H9 (cell line): ENCODE measurements around the gene SLC39A1. TPM values are rescaled to one million over a fixed set of nuclear protein-coding genes. Genes with fewer than 3 reads are reported as not detected.

Experiments
- DNase-seq: peaks from one replicate; pipeline ENCODE4 v3.0.0-alpha.2; 2017
- H2AFZ ChIP-seq: one replicate; pipeline ENCODE4 v1.6.1; 2013; ENCODE audit warnings: mild to moderate bottlenecking, low read length, control low read depth, moderate library complexity
- H2AK5ac ChIP-seq: 2 replicates; pipeline ENCODE4 v1.6.1; 2013; ENCODE audit warnings: low read length, control low read depth, mixed read lengths; ENCODE audit not compliant: insufficient read length
- H2BK120ac ChIP-seq: one replicate; pipeline ENCODE4 v1.6.1; 2013; ENCODE audit warnings: low read depth, mild to moderate bottlenecking, low read length, control low read depth, inconsistent platforms; ENCODE audit not compliant: poor library complexity, severe bottlenecking
- H2BK12ac ChIP-seq: 2 replicates; pipeline ENCODE4 v1.6.1; 2013; ENCODE audit warnings: low read length, control low read depth, mixed read lengths, low read depth; ENCODE audit not compliant: insufficient read length
- H2BK15ac ChIP-seq: 2 replicates; pipeline ENCODE4 v1.6.1; 2013; ENCODE audit warnings: low read depth, low read length, control low read depth
- H2BK20ac ChIP-seq: one replicate; pipeline ENCODE4 v1.6.1; 2013; ENCODE audit warnings: low read depth, mild to moderate bottlenecking, low read length, control low read depth, inconsistent platforms; ENCODE audit not compliant: poor library complexity, severe bottlenecking
- H2BK5ac ChIP-seq: 2 replicates; pipeline ENCODE4 v1.6.1; 2013; ENCODE audit warnings: low read length, control low read depth, mixed read lengths; ENCODE audit not compliant: insufficient read length
- H3K14ac ChIP-seq: 2 replicates; pipeline ENCODE4 v1.6.1; 2013; ENCODE audit warnings: low read length, control low read depth; ENCODE audit not compliant: insufficient read depth
- H3K18ac ChIP-seq: 2 replicates; pipeline ENCODE4 v1.6.1; 2013; ENCODE audit warnings: low read depth, mild to moderate bottlenecking, mixed read lengths, low read length, control low read depth; ENCODE audit not compliant: insufficient read length
- H3K23ac ChIP-seq: 2 replicates; pipeline ENCODE4 v1.6.1; 2013; ENCODE audit warnings: low read length, control low read depth, mixed read lengths, low read depth; ENCODE audit not compliant: insufficient read length
- H3K23me2 ChIP-seq: 2 replicates; pipeline ENCODE4 v1.6.1; 2013; ENCODE audit warnings: low read depth, mild to moderate bottlenecking, mixed read lengths, low read length, control low read depth; ENCODE audit not compliant: insufficient read length, poor library complexity, severe bottlenecking
- H3K27ac ChIP-seq: 2 replicates; pipeline ENCODE4 v1.5.1; 2013; ENCODE audit warnings: low read length, control low read depth, mixed read lengths, low read depth; ENCODE audit not compliant: insufficient read length
- H3K27me3 ChIP-seq: 2 replicates; pipeline ENCODE4 v1.6.1; 2013; ENCODE audit warnings: low read length, control low read depth, inconsistent platforms; ENCODE audit not compliant: insufficient read depth
- H3K4ac ChIP-seq: 2 replicates; pipeline ENCODE4 v1.6.1; 2013; ENCODE audit warnings: low read depth, mild to moderate bottlenecking, control low read depth, inconsistent platforms, low read length, moderate library complexity
- H3K4me1 ChIP-seq: 2 replicates; pipeline ENCODE4 v1.6.1; 2013; ENCODE audit warnings: low read length, control low read depth, inconsistent platforms; ENCODE audit not compliant: insufficient read depth
- H3K4me2 ChIP-seq: 2 replicates; pipeline ENCODE4 v1.6.1; 2013; ENCODE audit warnings: low read length, control low read depth, mixed read lengths; ENCODE audit not compliant: insufficient read length, insufficient read depth
- H3K56ac ChIP-seq: 2 replicates; pipeline ENCODE4 v1.6.1; 2013; ENCODE audit warnings: low read depth, mild to moderate bottlenecking, mixed read lengths, low read length, control low read depth; ENCODE audit not compliant: insufficient read length
- H3K79me1 ChIP-seq: 2 replicates; pipeline ENCODE4 v1.6.1; 2013; ENCODE audit warnings: low read depth, mild to moderate bottlenecking, moderate library complexity, low read length, control low read depth, inconsistent platforms; ENCODE audit not compliant: insufficient read depth, poor library complexity, severe bottlenecking
- H3K79me2 ChIP-seq: 2 replicates; pipeline ENCODE4 v1.6.1; 2013; ENCODE audit warnings: low read length, control low read depth, inconsistent platforms; ENCODE audit not compliant: insufficient read depth
- H3K9ac ChIP-seq: 2 replicates; pipeline ENCODE4 v1.6.1; 2013; ENCODE audit warnings: low read length, control low read depth, mixed read lengths; ENCODE audit not compliant: insufficient read length; ENCODE audit errors: extremely low read depth
- H3K9me3 ChIP-seq: one replicate; pipeline ENCODE4 v1.6.1; 2013; ENCODE audit warnings: low read depth, low read length, inconsistent platforms; ENCODE audit not compliant: control insufficient read depth
- H3T11ph ChIP-seq: one replicate; pipeline ENCODE4 v1.6.1; 2013; ENCODE audit warnings: mild to moderate bottlenecking, low read length, control low read depth, inconsistent platforms
- H4K20me1 ChIP-seq: one replicate; pipeline ENCODE4 v1.6.1; 2013; ENCODE audit not compliant: control insufficient read depth, insufficient read length, insufficient read depth
- H4K5ac ChIP-seq: 2 replicates; pipeline ENCODE4 v1.6.1; 2013; ENCODE audit warnings: low read depth, mild to moderate bottlenecking, mixed read lengths, low read length, control low read depth; ENCODE audit not compliant: insufficient read length
- H4K8ac ChIP-seq: replicated peaks from 2 replicates; pipeline ENCODE4 v1.6.1; 2013; ENCODE audit warnings: low read length, control low read depth, mixed read lengths, low read depth; ENCODE audit not compliant: insufficient read length
- H4K91ac ChIP-seq: 2 replicates; pipeline ENCODE4 v1.6.1; 2013; ENCODE audit warnings: low read depth, mild to moderate bottlenecking, moderate library complexity, mixed read lengths, low read length, control low read depth; ENCODE audit not compliant: insufficient read length
- H3K27ac Mint-ChIP-seq, 3 experiments: 2 replicates in 2 of 3; 3 replicates in 1 of 3; pipeline ENCODE4 v1.8.0; 2020 to 2021; ENCODE audit warnings: mixed read lengths in 3 of 3, mild to moderate bottlenecking in 1 of 3, moderate library complexity in 1 of 3
- H3K27me3 Mint-ChIP-seq: 2 replicates; pipeline ENCODE4 v1.8.0; 2021; ENCODE audit warnings: low read depth, mild to moderate bottlenecking, moderate library complexity, mixed read lengths
- H3K36me3 Mint-ChIP-seq, 3 experiments: 2 replicates in 2 of 3; 3 replicates in 1 of 3; pipeline ENCODE4 v1.8.0; 2020 to 2021; ENCODE audit warnings: low read depth in 3 of 3, mixed read lengths in 3 of 3; ENCODE audit not compliant: insufficient read depth in 1 of 3
- H3K4me1 Mint-ChIP-seq, 2 experiments: 2 replicates each; pipeline ENCODE4 v1.8.0; 2020; ENCODE audit warnings: mixed read lengths in 2 of 2
- H3K4me3 Mint-ChIP-seq, 2 experiments: 2 replicates in 1 of 2; 3 replicates in 1 of 2; pipeline ENCODE4 v1.8.0; 2020 to 2021; ENCODE audit warnings: mild to moderate bottlenecking in 2 of 2, mixed read lengths in 2 of 2, moderate library complexity in 1 of 2
- H3K9me3 Mint-ChIP-seq, 2 experiments: 2 replicates in 1 of 2; 3 replicates in 1 of 2; pipeline ENCODE4 v1.8.0; 2020; ENCODE audit warnings: mild to moderate bottlenecking in 2 of 2, mixed read lengths in 2 of 2, moderate library complexity in 1 of 2
- CTCF ChIP-seq: fragments of 200-600 bp; sonication (generic); conservative IDR thresholded peaks from 3 replicates; pipeline ENCODE4 v1.8.0; 2021; ENCODE audit warnings: antibody characterized with exemption, mild to moderate bottlenecking
- WGBS: extraction: QIAGEN DNeasy Blood & Tissue Kit; methylation state at CpG from one replicate; pipeline ENCODE4 v1.1.7; 2013; ENCODE audit warnings: missing lambda C conversion rate, low lambda C conversion rate, mixed read lengths; ENCODE audit not compliant: insufficient read length; ENCODE audit errors: extremely low coverage; 5-methylcytosine and 5-hydroxymethylcytosine counted together
- total RNA-seq: library from RNA; stranded (reverse); gene quantifications from 2 replicates; pipeline ENCODE4 v1.2.1, GENCODE V29; 2021

Gene SLC39A1
- total RNA-seq, 1 experiment from 2014 or later: 161 TPM

GRCh38 chr1:153958111-153958960 lies 5.0 kb downstream of the SLC39A1 start, which contains the start of gene CRTC2:
TSS of gene CRTC2 (minus strand) at chr1:153958612. CDS start at chr1:153958497, 115 bp downstream.
- peak within 1 kb of the TSS; percentile 99 to 100 for H3K4me3 Mint-ChIP-seq
- Histone ChIP-seq H2BK5ac (no peak within 1 kb of the TSS), H3K4ac (no peak within 1 kb of the TSS), H2BK15ac (no peak within 1 kb of the TSS), H4K8ac (no peak within 1 kb of the TSS), H4K5ac (no peak within 1 kb of the TSS), H2BK120ac (no peak within 1 kb of the TSS), H3K14ac (peak within 1 kb of the TSS; percentile 72), H3T11ph (no peak within 1 kb of the TSS), H3K23me2 (peaks cover 21% of the 10 kb centered on the region), H3K56ac (no peak within 1 kb of the TSS), H2BK20ac (no peak within 1 kb of the TSS), H3K4me2 (peak within 1 kb of the TSS; percentile 98), H3K4me1 (no peaks in the 10 kb centered on the region), H4K91ac (no peak within 1 kb of the TSS), H3K9ac (peak within 1 kb of the TSS; percentile 93), H3K18ac (peak within 1 kb of the TSS; percentile 61), H3K23ac (no peak within 1 kb of the TSS), H3K27me3 (no peaks in the 10 kb centered on the region), H4K20me1 (no peaks in the 10 kb centered on the region), H2BK12ac (no peak within 1 kb of the TSS), H2AK5ac (no peak within 1 kb of the TSS), H2AFZ (no peak within 1 kb of the TSS), H3K79me2 (peaks cover 45% of the 10 kb centered on the region), H3K27ac (peak within 1 kb of the TSS; percentile 5), H3K9me3 (no peaks in the 10 kb centered on the region), H3K79me1 (peaks cover 21% of the 10 kb centered on the region)
- DNase-seq: peak; percentile 99
- H3K36me3 Mint-ChIP-seq: peaks cover 27 to 45% (median 31%) of the 10 kb centered on the region in 3 experiments
- H3K9me3 Mint-ChIP-seq: no peaks in the 10 kb centered on the region; a peak in 1 of 5 replicates
- peaks cover 35 to 46% of the 10 kb centered on the region in 2 experiments for H3K4me1 Mint-ChIP-seq
- WGBS: no CpG with 5 or more reads among the region's 75 CpGs
- H3K27ac Mint-ChIP-seq: peak within 1 kb of the TSS; percentile 95 to 99 (median 99)
- no peak for TF ChIP-seq CTCF
- no peaks in the 10 kb centered on the region for H3K27me3 Mint-ChIP-seq
